ENCODE results near the gene DHRS4.

The DHRS4 gene

DNA sequence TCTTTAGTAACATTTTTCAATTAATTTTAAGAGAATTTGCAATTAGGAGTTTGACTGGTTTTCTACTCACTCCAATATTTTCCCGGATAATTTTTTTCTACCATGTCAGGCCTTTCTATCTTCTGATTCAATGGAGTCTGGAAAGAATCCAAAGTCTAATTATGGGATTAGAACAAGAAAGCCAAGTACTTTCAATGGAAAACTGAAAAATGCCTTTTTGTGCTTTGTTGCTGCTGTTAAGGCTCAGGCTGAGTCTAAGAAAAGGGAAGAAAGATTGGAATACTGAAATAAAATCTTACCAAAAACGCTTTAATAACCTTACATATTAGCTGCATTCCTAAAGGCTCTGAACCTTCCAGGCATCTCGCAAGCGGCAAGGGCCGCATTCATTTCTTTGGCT is 24.4 kb upstream of the DHRS4 start:
- TF ChIP-seq, protein P1, sequence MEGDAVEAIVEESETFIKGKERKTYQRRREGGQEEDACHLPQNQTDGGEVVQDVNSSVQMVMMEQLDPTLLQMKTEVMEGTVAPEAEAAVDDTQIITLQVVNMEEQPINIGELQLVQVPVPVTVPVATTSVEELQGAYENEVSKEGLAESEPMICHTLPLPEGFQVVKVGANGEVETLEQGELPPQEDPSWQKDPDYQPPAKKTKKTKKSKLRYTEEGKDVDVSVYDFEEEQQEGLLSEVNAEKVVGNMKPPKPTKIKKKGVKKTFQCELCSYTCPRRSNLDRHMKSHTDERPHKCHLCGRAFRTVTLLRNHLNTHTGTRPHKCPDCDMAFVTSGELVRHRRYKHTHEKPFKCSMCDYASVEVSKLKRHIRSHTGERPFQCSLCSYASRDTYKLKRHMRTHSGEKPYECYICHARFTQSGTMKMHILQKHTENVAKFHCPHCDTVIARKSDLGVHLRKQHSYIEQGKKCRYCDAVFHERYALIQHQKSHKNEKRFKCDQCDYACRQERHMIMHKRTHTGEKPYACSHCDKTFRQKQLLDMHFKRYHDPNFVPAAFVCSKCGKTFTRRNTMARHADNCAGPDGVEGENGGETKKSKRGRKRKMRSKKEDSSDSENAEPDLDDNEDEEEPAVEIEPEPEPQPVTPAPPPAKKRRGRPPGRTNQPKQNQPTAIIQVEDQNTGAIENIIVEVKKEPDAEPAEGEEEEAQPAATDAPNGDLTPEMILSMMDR (IDR thresholded peaks at IDR 0.05; ENCODE audit: poor library complexity, severe bottlenecking): no peak
- H3K27me3 ChIP-seq (ENCODE audit: insufficient read depth, poor library complexity, severe bottlenecking): no peaks in the 10 kb centered on the region
- H3K4me1 ChIP-seq (ENCODE audit: insufficient read depth, poor library complexity, severe bottlenecking): no peaks in the 10 kb centered on the region
- no peaks in the 10 kb centered on the region for H3K36me3 ChIP-seq (ENCODE audit: low read depth)
- DNase-seq (ENCODE audit: low spot score) (no peak), ATAC-seq (ENCODE audit: low read depth) (no peak)
- no peaks in the 10 kb centered on the region for H3K9me3 ChIP-seq (ENCODE audit: severe bottlenecking)
- H3K27ac ChIP-seq (ENCODE audit: poor library complexity, severe bottlenecking): no peak overlapping the region
- H3K4me3 ChIP-seq (ENCODE audit: severe bottlenecking): no peak overlapping the region

DNA sequence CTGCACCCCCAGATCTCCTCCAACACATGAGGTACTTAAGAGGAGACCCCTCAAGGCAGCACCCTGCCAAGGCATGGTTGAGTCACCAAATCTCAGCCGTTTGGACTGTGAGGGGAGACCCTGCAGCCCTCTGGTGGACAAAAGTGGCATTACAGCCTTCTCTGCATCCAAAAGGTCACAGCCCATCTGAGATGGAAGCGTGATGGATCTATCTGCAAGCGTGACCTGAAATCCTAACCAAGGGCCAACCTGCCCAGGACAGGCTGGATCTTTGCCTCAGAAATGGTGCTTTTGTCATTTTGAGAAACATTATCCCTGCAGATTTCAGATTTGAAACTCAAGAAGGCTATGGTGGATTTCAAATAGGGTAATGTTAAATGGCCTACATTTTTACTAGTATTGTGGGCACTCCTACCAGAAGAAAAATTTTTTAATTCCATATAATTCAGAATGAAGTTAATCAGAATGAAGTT is 23.7 kb upstream of the DHRS4 start:
- no peaks in the 10 kb centered on the region for H3K36me3 ChIP-seq (ENCODE audit: low read depth)
- no peak overlapping the region for H3K27ac ChIP-seq (ENCODE audit: poor library complexity, severe bottlenecking)
- no peaks in the 10 kb centered on the region for H3K9me3 ChIP-seq (ENCODE audit: severe bottlenecking)
- H3K4me3 ChIP-seq (ENCODE audit: severe bottlenecking): no peak overlapping the region
- peak; percentile 78 for DNase-seq (ENCODE audit: low spot score)
- no peaks in the 10 kb centered on the region for H3K4me1 ChIP-seq (ENCODE audit: insufficient read depth, poor library complexity, severe bottlenecking)
- TF ChIP-seq, protein P1 (IDR thresholded peaks at IDR 0.05; ENCODE audit: poor library complexity, severe bottlenecking): peak; percentile 93
- no peaks in the 10 kb centered on the region for H3K27me3 ChIP-seq (ENCODE audit: insufficient read depth, poor library complexity, severe bottlenecking)
- peak; percentile 88 for ATAC-seq (ENCODE audit: low read depth)

GRCh38 chr14:23930742-23931141 is 22.8 kb upstream of the DHRS4 start:
- H3K27me3 ChIP-seq (ENCODE audit: insufficient read depth, poor library complexity, severe bottlenecking): no peaks in the 10 kb centered on the region
- H3K4me3 ChIP-seq (ENCODE audit: severe bottlenecking): no peak overlapping the region
- no peak overlapping the region for H3K27ac ChIP-seq (ENCODE audit: poor library complexity, severe bottlenecking)
- no peaks in the 10 kb centered on the region for H3K4me1 ChIP-seq (ENCODE audit: insufficient read depth, poor library complexity, severe bottlenecking)
- DNase-seq (ENCODE audit: low spot score) (no peak), ATAC-seq (ENCODE audit: low read depth) (no peak)
- TF ChIP-seq, protein P1 (IDR thresholded peaks at IDR 0.05; ENCODE audit: poor library complexity, severe bottlenecking): no peak
- no peaks in the 10 kb centered on the region for H3K9me3 ChIP-seq (ENCODE audit: severe bottlenecking)
- H3K36me3 ChIP-seq (ENCODE audit: low read depth): no peaks in the 10 kb centered on the region

- ATAC-seq (ENCODE audit: low read depth) (no peak), DNase-seq (ENCODE audit: low spot score) (no peak)
- TF ChIP-seq, protein P1 (IDR thresholded peaks at IDR 0.05; ENCODE audit: poor library complexity, severe bottlenecking): no peak
- no peak overlapping the region for H3K4me3 ChIP-seq (ENCODE audit: severe bottlenecking)
- no peaks in the 10 kb centered on the region for H3K36me3 ChIP-seq (ENCODE audit: low read depth)
- H3K27me3 ChIP-seq (ENCODE audit: insufficient read depth, poor library complexity, severe bottlenecking): no peaks in the 10 kb centered on the region
- no peak overlapping the region for H3K27ac ChIP-seq (ENCODE audit: poor library complexity, severe bottlenecking)
- H3K4me1 ChIP-seq (ENCODE audit: insufficient read depth, poor library complexity, severe bottlenecking): no peaks in the 10 kb centered on the region
- no peaks in the 10 kb centered on the region for H3K9me3 ChIP-seq (ENCODE audit: severe bottlenecking)
These were observed 21.8 kb upstream of the DHRS4 start for GRCh38 chr14:23931721-23932289.

DNA sequence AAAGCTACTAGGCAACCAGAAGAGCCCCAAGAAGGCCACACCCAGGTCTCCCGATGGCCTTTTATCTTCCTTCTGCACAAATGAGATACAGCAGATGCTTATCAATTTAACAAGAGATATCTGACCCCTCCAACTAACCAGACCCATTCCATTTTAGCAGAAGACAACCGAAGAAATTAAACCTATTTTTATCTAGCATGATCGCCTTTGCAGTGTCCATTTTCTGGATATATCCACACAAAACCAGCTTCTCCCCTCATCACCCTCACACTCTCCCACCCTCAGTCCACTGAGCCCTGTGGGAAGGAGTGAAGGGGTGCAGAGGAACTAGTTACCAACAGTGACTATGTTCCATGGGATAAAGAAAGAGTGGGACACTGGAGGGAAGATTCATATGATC is 20.9 kb upstream of the DHRS4 start:
- ATAC-seq (ENCODE audit: low read depth) (no peak), DNase-seq (ENCODE audit: low spot score) (no peak)
- no peak overlapping the region for H3K27ac ChIP-seq (ENCODE audit: poor library complexity, severe bottlenecking)
- no peaks in the 10 kb centered on the region for H3K27me3 ChIP-seq (ENCODE audit: insufficient read depth, poor library complexity, severe bottlenecking)
- no peak overlapping the region for H3K4me3 ChIP-seq (ENCODE audit: severe bottlenecking)
- TF ChIP-seq, protein P1 (IDR thresholded peaks at IDR 0.05; ENCODE audit: poor library complexity, severe bottlenecking): no peak
- H3K9me3 ChIP-seq (ENCODE audit: severe bottlenecking): no peaks in the 10 kb centered on the region
- no peaks in the 10 kb centered on the region for H3K4me1 ChIP-seq (ENCODE audit: insufficient read depth, poor library complexity, severe bottlenecking)
- no peaks in the 10 kb centered on the region for H3K36me3 ChIP-seq (ENCODE audit: low read depth)
